Right ventricle myocardium superior (tissue), 1 donor: ENCODE results near the gene FKBP5. TPM values are rescaled to one million over a fixed set of nuclear protein-coding genes. Genes with fewer than 3 reads are reported as not detected.
"Not testable (repeated sequence)": the region's sequence is repeated elsewhere in the genome, so short reads cannot be mapped to it uniquely, and the experiment has no call there.

Experiments
- ATAC-seq: fragments of 200-7000 bp; cut with Tn5 transposase; one replicate; pipeline ENCODE4 v1.9.1; 2020; ENCODE audit warnings: mild to moderate bottlenecking; ENCODE audit not compliant: poor library complexity
- DNase-seq: peaks from one replicate; pipeline ENCODE4 v3.0.0-alpha.2; 2020
- intact Hi-C: fragments of 100-400 bp; cut with DNase I; formaldehyde crosslinking; loops from one replicate; pipeline ENCODE4 v1.11.2; 2022
- total RNA-seq: library from RNA; stranded (reverse); fragmentation: NEBNext Ultra II Directional; extraction: Animal tissue kit (Norgen Biotek cat#: 25700); gene quantifications from one replicate; pipeline ENCODE4 v1.2.1, GENCODE V29; 2021
- donor health status: DM: no; HTN: yes; CAD: no; lungs with severe emphysema.

Gene FKBP5
- total RNA-seq, 1 donor from 2014 or later: 106 TPM

- ATAC-seq: no peak
- no peak for DNase-seq
- intact Hi-C loops: no loop called here
These were observed 12.8 kb downstream of the FKBP5 start for GRCh38 chr6:35675871-35676459.

- ATAC-seq: no peak
These were observed 14.1 kb downstream of the FKBP5 start for GRCh38 chr6:35674594-35674993.

GRCh38 chr6:35673755-35674154 lies 15.0 kb downstream of the FKBP5 start:
- intact Hi-C loops: no loop called here
- peak; percentile 15 for ATAC-seq
- no peak for DNase-seq

More at GRCh38 chr6:35674594-35674993, 14.1 kb downstream of the FKBP5 start:
- no peak for DNase-seq
- intact Hi-C loops: no loop called here

- ATAC-seq, DNase-seq: not testable (repeated sequence)
These were observed 15.4 kb downstream of the FKBP5 start for GRCh38 chr6:35673284-35673666.

DNA sequence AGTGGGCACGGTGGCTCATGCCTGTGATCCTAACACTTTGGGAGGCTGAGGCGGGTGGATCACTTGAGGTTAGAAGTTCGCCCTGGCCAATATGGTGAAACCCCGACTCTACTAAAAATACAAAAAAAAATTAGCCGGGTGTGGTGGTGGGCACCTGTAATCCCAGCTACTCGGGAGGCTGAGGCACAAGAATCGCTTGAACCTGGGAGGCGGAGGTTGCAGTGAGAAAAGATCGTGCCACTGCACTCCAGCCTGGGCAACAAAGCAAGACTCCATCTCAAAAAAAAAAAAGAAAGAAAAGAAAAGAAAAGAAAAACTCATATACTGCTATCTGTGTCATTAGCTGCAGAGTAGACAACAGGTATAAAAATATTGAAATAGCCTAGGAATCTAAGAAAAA lies 18.3 kb downstream of the FKBP5 start:
- intact Hi-C loops, ATAC-seq, DNase-seq: not testable (repeated sequence)

More at GRCh38 chr6:35673284-35673666, 15.4 kb downstream of the FKBP5 start:
- intact Hi-C loops: not testable (repeated sequence)

- DNase-seq (no peak), ATAC-seq (no peak)
- intact Hi-C loops: no loop called here
These were observed 19.2 kb downstream of the FKBP5 start for GRCh38 chr6:35669451-35670045.

DNA sequence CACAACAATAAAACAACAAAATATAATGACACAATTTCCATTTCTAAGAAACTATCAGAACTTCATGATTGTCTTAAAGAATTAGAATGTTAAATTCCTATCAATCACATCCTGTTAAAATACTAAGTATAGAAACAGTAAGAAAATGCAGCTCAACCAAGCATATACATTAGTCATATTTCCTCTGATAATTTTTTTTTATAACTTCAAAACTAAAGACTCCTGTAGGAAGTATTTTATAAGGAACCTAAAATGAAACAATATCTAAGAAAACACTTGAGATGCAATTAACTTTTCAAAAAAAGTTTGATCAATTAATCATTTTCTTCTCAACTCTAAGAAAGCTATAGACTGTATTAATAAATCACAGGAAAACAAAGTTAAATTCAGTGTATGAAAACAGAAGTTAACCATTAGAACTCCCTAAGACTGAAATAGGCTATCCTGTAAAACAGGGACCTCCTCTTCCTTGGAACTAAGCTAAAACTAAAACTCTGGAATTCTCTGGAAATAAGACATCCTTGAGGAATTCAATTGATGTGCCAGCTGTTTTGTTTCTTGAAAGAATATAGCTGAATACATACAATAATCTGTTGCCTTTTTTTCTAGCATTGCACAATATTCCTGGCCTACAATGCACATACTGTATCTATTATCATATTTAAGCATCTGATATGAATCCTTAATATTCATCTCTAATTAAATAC lies 19.8 kb downstream of the FKBP5 start:
- DNase-seq (no peak), ATAC-seq (no peak)
- intact Hi-C loops: no loop called here

GRCh38 chr6:35668096-35668495 lies 20.6 kb downstream of the FKBP5 start:
- ATAC-seq (peak; percentile 6), DNase-seq (no peak)
- intact Hi-C loops: no loop called here

GRCh38 chr6:35665573-35665972 lies 23.1 kb downstream of the FKBP5 start:
- no peak for ATAC-seq
- intact Hi-C loops: no loop called here
- DNase-seq: no peak

GRCh38 chr6:35664945-35665344 lies 23.8 kb downstream of the FKBP5 start:
- DNase-seq (no peak), ATAC-seq (no peak)
- intact Hi-C loops: no loop called here

DNA sequence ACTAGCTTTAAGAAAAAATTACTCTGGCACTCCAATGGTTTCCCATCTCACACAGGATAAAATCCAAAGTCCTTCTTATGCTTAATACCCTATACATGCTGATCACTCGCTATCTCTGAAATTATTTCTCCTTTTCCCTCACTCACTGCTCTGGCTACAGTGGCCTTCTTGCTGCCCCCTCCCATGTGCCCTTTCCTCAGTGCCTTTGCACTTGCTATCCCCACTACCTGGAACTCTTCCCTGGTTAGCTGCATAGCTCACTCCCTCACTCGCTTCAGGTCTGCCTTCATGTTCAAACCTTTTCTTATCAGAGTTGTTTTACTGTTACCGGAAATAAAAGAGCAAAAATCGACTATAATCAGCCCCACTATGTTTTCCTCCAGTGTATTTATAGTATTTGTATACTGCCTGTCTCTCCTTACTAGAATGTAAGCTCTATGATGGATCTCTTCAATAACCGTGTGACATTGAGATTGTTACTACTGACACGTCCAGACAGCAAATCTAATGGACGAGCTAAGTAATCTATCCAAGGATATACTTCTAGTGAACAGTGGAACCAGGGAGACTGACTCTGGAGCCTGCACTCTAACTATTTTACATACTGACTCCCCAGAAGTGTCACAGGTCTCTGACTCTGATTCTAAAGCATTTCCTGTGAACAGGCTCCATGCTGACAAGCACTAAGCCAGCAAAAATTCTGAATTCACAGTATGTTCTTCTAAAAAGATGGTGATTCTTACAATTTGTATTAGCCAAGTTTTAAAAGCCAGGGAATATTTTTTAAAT lies 25.1 kb downstream of the FKBP5 start:
- ATAC-seq: peak; percentile 4
- intact Hi-C loops: no loop called here
- no peak for DNase-seq

DNA sequence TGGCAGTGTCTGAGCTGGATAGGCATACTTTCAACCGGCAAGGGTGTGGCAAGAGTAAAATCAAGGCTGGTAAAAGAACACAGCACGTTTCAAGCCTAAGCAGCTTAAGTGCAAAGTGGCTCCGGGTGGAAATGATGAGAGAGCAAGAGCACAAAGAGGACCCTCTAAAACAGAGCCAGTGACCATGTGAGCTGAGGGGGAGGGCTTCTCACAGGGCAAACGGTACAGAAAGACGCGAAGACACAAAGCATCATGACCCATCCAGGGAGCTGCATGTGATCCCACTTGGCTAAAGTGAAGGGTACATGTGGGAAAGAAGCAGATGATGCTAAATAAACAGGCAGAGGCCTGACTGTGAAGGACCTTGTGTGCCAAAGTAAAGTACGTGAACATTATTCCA lies 25.7 kb downstream of the FKBP5 start:
- intact Hi-C loops: no loop called here
- ATAC-seq: peak; percentile 46
- no peak for DNase-seq

GRCh38 chr6:35654883-35655282 lies 33.8 kb downstream of the FKBP5 start:
- intact Hi-C loops: no loop called here
- DNase-seq: no peak
- ATAC-seq: no peak

DNA sequence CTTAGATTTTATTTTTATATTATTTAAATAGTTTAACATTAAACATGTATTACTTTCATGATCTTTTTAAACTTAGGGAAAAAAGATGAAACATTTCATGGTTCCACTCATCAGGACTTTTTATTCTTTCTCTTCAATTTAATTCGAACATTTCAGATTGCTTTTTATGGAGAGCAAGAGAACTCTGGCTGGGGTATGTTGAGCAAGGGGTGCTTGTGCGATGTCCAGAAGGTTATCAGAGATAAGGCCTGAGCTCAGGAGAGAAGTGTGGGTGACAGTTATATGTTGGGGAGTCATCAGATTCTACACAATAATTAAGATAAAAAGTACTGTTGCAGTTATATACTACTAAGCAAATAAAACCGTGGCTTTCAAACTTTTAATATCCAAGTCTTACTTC lies 37.5 kb downstream of the FKBP5 start:
- no peak for DNase-seq
- ATAC-seq: no peak
- intact Hi-C loops: no loop called here

DNA sequence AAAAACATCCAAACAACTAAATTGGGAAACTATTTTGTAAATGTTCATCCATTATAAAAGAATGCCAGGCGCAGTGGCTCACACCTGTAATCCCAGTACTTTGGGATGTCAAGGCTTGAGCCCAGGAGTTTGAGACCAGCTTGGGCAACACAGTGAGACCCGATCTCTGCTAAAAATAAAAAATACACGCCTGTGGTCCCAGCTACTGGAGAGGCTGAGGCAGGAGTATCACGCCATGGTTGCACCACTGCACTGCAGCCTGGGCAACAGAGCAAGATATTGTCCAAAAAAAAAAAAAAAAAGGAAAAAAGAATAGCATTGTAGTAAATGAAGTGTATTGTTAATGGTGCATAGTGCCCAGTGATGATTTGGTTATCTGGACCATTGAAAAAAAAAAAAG lies 38.7 kb downstream of the FKBP5 start:
- ATAC-seq (no peak), DNase-seq (no peak)
- intact Hi-C loops: no loop called here

DNA sequence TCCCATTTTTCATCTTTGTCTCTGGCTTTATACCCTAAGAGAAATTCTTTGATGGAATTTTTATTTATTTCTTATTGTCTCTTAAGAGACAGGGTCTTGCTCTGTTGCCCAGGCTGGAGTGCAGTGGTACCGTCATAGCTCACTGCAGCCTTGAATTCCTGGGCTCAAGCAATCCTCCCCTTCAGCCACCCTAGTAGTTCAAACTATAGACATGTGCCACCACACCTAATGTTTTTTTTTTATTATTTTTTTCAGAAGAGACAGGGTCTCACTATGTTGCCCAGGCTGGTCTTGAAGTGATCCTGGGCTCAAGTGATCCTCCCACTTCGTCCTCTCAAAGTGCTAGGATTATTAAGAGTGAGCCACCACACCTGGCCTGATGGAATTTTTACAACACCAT lies 40.5 kb downstream of the FKBP5 start:
- ATAC-seq (peak; percentile 14), DNase-seq (no peak)
- intact Hi-C loops: no loop called here

GRCh38 chr6:35647400-35647799 lies 41.3 kb downstream of the FKBP5 start:
- ATAC-seq (no peak), DNase-seq (no peak)
- intact Hi-C loops: no loop called here

DNA sequence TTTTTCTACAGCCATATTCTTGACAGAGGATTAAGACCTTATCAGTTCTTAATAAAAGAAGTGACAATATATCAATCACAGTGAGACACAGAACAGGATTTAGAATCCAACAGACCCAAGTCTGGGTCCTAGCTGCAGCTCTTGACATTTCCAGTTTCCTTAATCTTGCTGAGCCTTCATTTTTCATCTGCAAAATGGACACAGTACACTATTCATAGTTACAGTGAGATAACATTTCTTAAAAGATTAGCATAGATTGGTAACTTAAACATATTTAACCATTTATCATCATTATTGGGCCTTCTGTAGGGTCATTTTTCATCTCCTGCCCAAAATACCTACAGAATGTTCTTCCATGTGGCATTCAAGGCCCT lies 45.6 kb downstream of the FKBP5 start:
- ATAC-seq (no peak), DNase-seq (no peak)
- intact Hi-C loops: no loop called here

DNA sequence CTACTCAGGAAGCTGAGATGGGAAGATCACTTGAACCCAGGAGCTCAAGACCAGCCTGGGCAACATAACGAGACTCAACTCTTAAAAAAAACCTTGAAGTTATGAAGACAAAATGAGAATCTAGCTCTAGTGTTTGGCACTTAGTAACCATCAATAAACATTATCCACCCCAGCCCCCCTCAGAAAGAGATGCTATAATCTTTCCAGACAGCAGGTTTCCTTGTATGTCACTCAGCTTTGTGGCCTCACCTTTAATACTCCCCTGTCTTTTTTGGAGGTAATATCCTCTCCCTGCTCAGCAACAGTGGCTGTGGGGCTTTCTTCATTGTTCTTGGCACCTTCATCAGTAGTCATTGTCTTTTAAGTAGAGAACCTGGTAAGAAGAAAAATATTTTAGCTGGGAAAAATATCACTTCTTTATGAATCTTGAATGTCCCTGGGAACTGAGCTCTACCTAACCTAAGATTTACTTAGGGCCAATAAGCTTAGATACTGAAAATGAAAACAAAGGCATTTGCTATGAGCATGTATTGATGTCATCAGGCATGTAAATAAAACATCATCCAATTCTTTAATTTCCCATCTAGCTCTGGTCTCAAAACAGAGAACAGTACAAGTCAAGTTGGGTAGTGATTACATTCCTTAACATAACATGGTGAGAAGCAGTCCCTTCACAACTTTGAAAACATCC lies 46.1 kb downstream of the FKBP5 start:
- intact Hi-C loops: no loop called here
- ATAC-seq: no peak

More for the DNA sequence above, 46.1 kb downstream of the FKBP5 start:
- DNase-seq: no peak
